Activated T-helper 17 cell treated with anti-CD3 and anti-CD28 coated beads, Interleukin-2, amount 50 U/mL, for 72 hours (primary cell): ENCODE measurements around the gene ADD2. TPM values are rescaled to one million over a fixed set of nuclear protein-coding genes. Genes with fewer than 3 reads are reported as not detected.

Source experiments
- ATAC-seq: fragments of 150-1000 bp; cut with Tn5 transposase; replicated peaks from 2 replicates; pipeline ENCODE4 v1.10.0; 2021; ENCODE audit warnings: mild to moderate bottlenecking, moderate library complexity
- H3K27ac Mint-ChIP-seq: one replicate; pipeline ENCODE4 v1.8.0; 2022; ENCODE audit warnings: mixed read lengths
- H3K27me3 Mint-ChIP-seq: one replicate; pipeline ENCODE4 v1.8.0; 2022; ENCODE audit warnings: mixed read lengths
- H3K36me3 Mint-ChIP-seq: one replicate; pipeline ENCODE4 v1.8.0; 2022; ENCODE audit warnings: low read depth, mild to moderate bottlenecking, mixed read lengths
- H3K4me1 Mint-ChIP-seq: one replicate; pipeline ENCODE4 v1.8.0; 2022; ENCODE audit warnings: mixed read lengths
- H3K4me3 Mint-ChIP-seq: one replicate; pipeline ENCODE4 v1.8.0; 2022; ENCODE audit warnings: mild to moderate bottlenecking, mixed read lengths
- H3K9me3 Mint-ChIP-seq: one replicate; pipeline ENCODE4 v1.8.0; 2022; ENCODE audit warnings: mixed read lengths
- total RNA-seq, 2 donors: library from RNA; stranded (reverse); gene quantifications; one replicate each; pipeline ENCODE4 v1.2.3, GENCODE V29; 2022

The ADD2 gene
- total RNA-seq, 2 donors from 2014 or later: 2.0 to 7.4 TPM

- H3K4me3 Mint-ChIP-seq: no peak overlapping the region
- no peaks in the 10 kb centered on the region for H3K36me3 Mint-ChIP-seq
- H3K4me1 Mint-ChIP-seq: no peaks in the 10 kb centered on the region
- no peak for ATAC-seq
- no peak overlapping the region for H3K27ac Mint-ChIP-seq
- peaks cover 6% of the 10 kb centered on the region for H3K27me3 Mint-ChIP-seq
- no peaks in the 10 kb centered on the region for H3K9me3 Mint-ChIP-seq
These were observed 39.9 kb downstream of the ADD2 start for GRCh38 chr2:70728128-70728527.

DNA sequence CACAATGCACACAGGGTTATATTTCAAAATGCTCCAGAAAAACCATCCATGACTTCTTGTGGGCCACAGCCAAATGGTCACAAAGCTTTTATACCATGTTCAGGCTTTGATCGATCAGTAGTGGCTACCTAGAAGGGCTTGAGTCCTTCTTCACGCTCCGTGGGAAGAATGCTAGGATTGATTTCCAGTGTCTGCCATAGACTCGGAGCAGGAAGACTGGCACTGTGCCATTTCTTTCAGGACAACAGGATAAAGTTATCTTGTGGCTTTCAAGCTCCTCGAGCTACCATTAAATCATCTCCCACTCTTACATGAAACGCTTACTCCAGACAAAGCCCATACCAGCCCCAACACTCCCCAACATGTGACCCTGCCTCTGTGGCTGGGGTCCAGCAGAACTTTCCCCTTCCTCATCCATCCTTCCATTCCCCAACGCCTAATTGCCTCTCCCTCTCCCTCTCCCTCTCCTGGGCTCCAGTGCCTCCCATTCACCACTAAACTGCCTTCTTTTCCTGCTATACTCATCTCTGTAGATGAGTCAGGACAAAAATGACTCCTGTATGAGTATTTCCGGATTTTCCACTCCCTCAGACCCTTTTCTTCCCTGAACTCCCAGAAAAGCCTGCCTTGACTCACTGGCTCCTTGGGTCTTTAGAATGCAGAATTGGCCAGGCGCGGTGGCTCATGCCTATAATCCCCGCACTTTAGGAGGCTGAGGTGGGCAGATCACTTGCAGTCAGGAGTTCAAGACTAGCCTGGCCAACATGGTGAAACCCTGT lies 40.9 kb downstream of the ADD2 start:
- Mint-ChIP-seq H3K9me3 (no peaks in the 10 kb centered on the region), H3K36me3 (no peaks in the 10 kb centered on the region), H3K27me3 (peaks cover 6% of the 10 kb centered on the region), H3K4me1 (no peaks in the 10 kb centered on the region), H3K4me3 (no peak overlapping the region), H3K27ac (no peak overlapping the region)
- ATAC-seq: no peak

DNA sequence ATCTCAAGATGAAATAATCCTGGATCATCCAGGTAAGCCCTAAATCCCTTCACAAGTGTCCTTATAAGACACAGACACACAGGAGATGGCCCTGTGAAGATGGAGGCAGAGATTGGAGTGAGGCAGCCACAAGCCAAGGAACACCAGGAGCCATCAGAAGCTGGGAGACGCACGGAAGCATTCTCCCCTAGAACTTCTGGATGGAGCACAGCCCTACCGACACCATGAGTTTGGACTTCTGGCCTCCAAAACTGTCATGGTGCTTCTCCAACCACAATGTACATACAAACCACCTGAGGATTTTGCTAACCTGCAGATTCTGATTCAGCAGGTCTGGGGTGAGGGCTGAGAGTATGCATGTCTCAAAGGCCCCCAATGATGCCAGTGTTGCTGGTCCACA lies 42.5 kb downstream of the ADD2 start:
- no peak for ATAC-seq
- H3K4me1 Mint-ChIP-seq: no peaks in the 10 kb centered on the region
- no peak overlapping the region for H3K27ac Mint-ChIP-seq
- H3K9me3 Mint-ChIP-seq: no peaks in the 10 kb centered on the region
- no peaks in the 10 kb centered on the region for H3K36me3 Mint-ChIP-seq
- H3K4me3 Mint-ChIP-seq: no peak overlapping the region
- peaks cover 3% of the 10 kb centered on the region for H3K27me3 Mint-ChIP-seq

GRCh38 chr2:70724366-70724765 lies 43.6 kb downstream of the ADD2 start:
- no peaks in the 10 kb centered on the region for H3K4me1 Mint-ChIP-seq
- H3K36me3 Mint-ChIP-seq: no peaks in the 10 kb centered on the region
- ATAC-seq: no peak
- no peak overlapping the region for H3K4me3 Mint-ChIP-seq
- peaks cover 1% of the 10 kb centered on the region for H3K27me3 Mint-ChIP-seq
- no peak overlapping the region for H3K27ac Mint-ChIP-seq
- no peaks in the 10 kb centered on the region for H3K9me3 Mint-ChIP-seq

DNA sequence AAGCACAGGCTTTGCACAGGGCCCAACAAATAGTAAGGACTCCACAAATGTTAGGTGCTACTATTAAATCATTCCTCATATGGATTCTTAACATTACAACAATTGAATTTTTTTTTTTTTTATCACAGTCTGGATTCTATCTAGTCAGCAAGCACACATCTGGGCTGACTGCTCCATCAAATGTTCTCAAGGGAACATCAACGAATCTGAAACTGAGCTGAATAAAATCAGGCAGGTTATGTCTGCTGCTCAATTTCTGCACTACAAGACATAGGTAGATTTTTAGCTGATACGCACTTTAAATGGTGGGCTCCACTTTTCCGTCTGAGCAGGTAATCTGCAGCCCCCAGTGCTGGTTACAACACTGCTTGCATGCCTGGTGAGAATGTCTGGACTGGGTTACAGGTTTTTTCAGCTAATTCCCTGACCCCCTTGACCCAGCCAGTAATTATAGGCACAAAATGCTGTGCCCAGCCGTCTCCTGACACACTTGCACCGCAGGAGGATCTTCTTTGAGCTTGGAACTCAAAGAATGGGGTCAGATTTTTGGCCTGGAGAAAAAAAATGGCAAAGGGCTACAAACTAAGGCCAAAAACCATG lies 44.6 kb downstream of the ADD2 start:
- Mint-ChIP-seq H3K36me3 (no peaks in the 10 kb centered on the region), H3K27me3 (no peaks in the 10 kb centered on the region), H3K4me1 (no peaks in the 10 kb centered on the region), H3K4me3 (no peak overlapping the region), H3K27ac (no peak overlapping the region), H3K9me3 (no peaks in the 10 kb centered on the region)
- ATAC-seq: no peak

DNA sequence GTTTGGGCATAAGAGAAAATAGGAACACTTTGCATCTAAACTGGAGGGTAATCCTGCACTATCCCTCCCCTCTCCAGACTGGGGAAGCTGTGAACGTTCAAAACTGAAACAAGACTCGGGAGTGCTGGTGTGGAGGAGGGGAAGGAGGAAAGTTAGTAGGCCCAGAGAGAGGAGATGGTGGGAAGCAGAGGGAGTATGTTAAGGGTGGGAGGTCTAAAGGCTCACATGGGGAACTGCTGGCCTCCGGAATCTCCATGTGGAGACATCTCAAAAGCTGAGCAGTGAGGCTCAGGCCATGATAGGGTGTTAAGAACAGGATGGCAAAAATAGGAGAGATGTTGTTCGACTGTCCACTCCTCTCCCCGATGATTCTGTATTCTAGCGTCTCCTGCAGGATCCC lies 47.9 kb downstream of the ADD2 start:
- H3K9me3 Mint-ChIP-seq: no peaks in the 10 kb centered on the region
- peaks cover 6% of the 10 kb centered on the region for H3K27me3 Mint-ChIP-seq
- H3K4me1 Mint-ChIP-seq: no peaks in the 10 kb centered on the region
- H3K4me3 Mint-ChIP-seq: no peak overlapping the region
- no peaks in the 10 kb centered on the region for H3K36me3 Mint-ChIP-seq
- H3K27ac Mint-ChIP-seq: no peak overlapping the region
- no peak for ATAC-seq

DNA sequence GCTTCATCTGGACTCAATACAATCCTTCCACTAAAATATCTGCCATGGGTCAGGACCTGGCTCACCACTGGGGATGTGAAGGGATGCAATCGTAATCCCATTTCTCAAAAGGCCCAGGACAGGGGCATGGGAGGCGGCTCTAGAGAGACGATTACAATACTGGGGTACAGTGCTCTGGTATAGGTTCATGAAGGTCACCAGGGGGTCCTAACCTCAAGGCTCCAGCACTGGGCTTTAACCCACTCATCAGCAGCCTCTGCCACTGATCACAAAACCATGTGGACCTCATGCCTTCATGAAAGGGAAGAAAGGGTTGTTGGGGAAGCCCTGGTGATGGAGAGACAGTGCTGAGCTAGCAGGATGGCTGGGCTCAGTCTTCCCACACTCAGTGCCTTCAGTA lies 48.8 kb downstream of the ADD2 start:
- no peaks in the 10 kb centered on the region for H3K4me1 Mint-ChIP-seq
- H3K27ac Mint-ChIP-seq: no peak overlapping the region
- no peaks in the 10 kb centered on the region for H3K9me3 Mint-ChIP-seq
- no peak for ATAC-seq
- no peaks in the 10 kb centered on the region for H3K36me3 Mint-ChIP-seq
- no peak overlapping the region for H3K4me3 Mint-ChIP-seq
- peaks cover 6% of the 10 kb centered on the region for H3K27me3 Mint-ChIP-seq

- Mint-ChIP-seq H3K4me3 (no peak overlapping the region), H3K27ac (no peak overlapping the region), H3K9me3 (no peaks in the 10 kb centered on the region), H3K36me3 (no peaks in the 10 kb centered on the region), H3K27me3 (peaks cover 6% of the 10 kb centered on the region), H3K4me1 (no peaks in the 10 kb centered on the region)
- no peak for ATAC-seq
These were observed 49.3 kb downstream of the ADD2 start for GRCh38 chr2:70718736-70719135.

DNA sequence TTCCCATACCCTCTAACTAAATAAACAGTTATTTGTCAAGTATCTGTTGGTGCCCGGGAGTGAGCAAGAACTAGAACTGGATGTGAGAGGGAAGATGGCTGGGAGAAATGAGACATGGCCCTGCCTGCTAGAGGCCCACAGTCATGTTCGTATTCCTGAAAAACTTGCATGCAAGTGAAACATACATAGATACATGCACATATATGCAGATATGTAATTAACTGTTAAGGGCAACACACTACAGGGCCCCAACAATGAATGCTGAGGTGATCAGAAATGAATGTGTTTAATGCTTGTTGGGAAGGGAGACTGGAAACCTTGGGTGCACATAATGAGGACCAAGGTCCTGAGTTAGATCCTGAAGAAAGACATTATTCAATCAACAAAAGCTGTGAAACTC lies 49.8 kb downstream of the ADD2 start:
- Mint-ChIP-seq H3K9me3 (no peaks in the 10 kb centered on the region), H3K4me1 (no peaks in the 10 kb centered on the region), H3K27ac (no peak overlapping the region), H3K4me3 (no peak overlapping the region), H3K27me3 (peaks cover 6% of the 10 kb centered on the region), H3K36me3 (no peaks in the 10 kb centered on the region)
- ATAC-seq: no peak

- H3K4me3 Mint-ChIP-seq: no peak overlapping the region
These were observed 50.5 kb downstream of the ADD2 start for GRCh38 chr2:70717431-70718038.

DNA sequence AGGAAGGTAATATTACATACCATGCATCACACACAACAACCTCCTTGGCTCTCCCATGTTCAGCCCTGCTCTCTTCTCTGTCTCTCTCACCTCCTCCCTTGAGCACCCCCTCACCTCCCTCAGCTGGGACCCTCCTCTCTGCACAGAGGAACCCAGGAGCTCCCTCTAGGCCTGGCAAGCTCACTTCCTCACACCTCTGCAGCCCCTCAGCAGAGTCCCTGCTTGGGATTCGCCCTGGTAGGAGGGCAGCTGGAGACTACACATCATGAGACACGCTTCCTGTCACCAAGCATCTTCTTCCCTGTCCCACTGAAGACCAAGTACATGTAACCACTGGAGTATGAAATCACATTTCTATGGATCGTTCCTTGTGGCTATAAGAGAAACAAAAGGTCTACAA lies 51.0 kb downstream of the ADD2 start:
- Mint-ChIP-seq H3K9me3 (no peaks in the 10 kb centered on the region), H3K4me1 (no peaks in the 10 kb centered on the region), H3K27ac (no peak overlapping the region), H3K27me3 (peaks cover 6% of the 10 kb centered on the region), H3K36me3 (no peaks in the 10 kb centered on the region), H3K4me3 (no peak overlapping the region)
- no peak for ATAC-seq

More at GRCh38 chr2:70717431-70718038, 50.5 kb downstream of the ADD2 start:
- H3K27ac Mint-ChIP-seq: no peak overlapping the region
- no peaks in the 10 kb centered on the region for H3K36me3 Mint-ChIP-seq
- H3K9me3 Mint-ChIP-seq: no peaks in the 10 kb centered on the region
- ATAC-seq: no peak
- peaks cover 6% of the 10 kb centered on the region for H3K27me3 Mint-ChIP-seq
- no peaks in the 10 kb centered on the region for H3K4me1 Mint-ChIP-seq

- H3K9me3 Mint-ChIP-seq: no peaks in the 10 kb centered on the region
- no peaks in the 10 kb centered on the region for H3K4me1 Mint-ChIP-seq
- no peak overlapping the region for H3K4me3 Mint-ChIP-seq
- ATAC-seq: no peak
- no peaks in the 10 kb centered on the region for H3K36me3 Mint-ChIP-seq
- H3K27me3 Mint-ChIP-seq: peaks cover 6% of the 10 kb centered on the region
- no peak overlapping the region for H3K27ac Mint-ChIP-seq
These were observed 51.8 kb downstream of the ADD2 start for GRCh38 chr2:70716131-70716743.

DNA sequence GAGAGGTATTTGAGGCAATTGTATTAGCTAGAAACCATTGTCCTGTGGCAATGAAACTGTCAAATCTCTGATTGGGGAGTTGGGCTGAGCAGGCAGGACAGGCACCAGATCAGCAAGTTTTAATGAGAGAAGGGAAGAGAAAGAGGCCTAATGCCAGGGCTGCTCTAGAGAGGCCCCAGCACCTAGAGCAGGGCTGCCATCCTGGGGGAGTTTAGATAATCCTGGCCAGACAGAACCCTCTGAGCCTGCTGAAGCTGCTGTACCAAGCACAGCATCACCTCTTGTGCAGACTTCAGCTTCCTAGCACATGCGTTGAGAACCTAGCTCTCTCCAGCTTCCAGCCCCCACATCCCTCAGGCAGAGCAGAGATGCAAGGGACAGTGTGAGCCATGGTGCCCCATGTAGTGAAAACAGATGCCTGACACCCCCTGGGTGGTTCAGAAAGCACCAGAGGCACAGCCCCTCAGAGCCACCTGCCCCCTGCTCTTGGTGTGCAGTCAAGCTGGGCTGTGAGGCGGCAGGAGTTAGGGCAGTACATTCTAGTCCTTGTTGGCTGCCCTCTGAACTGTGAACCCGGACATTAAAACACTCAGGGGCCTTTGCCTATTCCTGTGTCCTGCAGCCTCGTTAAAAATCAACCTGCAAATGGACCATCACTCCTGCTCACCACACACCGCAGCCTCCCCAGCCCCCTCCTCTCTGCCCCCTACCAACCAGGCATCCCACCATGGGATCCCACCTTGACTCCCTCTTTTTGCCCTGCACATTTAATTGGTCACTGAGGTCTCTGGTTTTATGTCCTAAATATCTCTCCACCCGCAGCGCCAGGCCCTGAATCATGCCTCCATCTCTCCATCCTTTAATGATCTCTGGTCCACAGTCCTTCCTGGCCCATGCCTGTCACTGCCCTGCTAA lies 52.7 kb downstream of the ADD2 start:
- Mint-ChIP-seq H3K4me1 (no peaks in the 10 kb centered on the region), H3K27ac (no peak overlapping the region), H3K36me3 (no peaks in the 10 kb centered on the region), H3K9me3 (no peaks in the 10 kb centered on the region), H3K4me3 (no peak overlapping the region), H3K27me3 (peaks cover 6% of the 10 kb centered on the region)
- no peak for ATAC-seq
